ENCODE results near the gene MORN1.

DNA sequence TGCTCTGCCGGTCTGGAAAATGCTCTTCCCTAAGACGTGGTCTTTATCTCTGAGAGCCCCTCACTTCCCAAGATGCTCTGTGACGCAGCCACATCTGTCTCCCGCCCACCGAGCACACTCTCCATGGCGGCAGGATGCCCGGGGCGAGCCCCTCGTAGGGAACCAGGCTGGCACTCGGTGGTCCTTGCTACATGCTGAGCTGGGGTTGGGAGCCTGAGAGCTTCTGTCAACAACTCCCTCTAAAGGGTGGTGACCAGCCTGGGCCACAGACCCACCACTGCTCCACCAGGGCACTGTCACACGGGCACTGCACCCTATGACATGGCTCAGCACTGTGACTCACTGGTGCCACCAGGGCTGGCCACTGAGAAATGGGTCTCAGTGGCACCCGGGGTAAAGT lies 18.4 kb upstream of the MORN1 start:
- TF ChIP-seq TEAD4 (IDR thresholded peaks at IDR 0.05) = no peak
- TF ChIP-seq, protein P1, sequence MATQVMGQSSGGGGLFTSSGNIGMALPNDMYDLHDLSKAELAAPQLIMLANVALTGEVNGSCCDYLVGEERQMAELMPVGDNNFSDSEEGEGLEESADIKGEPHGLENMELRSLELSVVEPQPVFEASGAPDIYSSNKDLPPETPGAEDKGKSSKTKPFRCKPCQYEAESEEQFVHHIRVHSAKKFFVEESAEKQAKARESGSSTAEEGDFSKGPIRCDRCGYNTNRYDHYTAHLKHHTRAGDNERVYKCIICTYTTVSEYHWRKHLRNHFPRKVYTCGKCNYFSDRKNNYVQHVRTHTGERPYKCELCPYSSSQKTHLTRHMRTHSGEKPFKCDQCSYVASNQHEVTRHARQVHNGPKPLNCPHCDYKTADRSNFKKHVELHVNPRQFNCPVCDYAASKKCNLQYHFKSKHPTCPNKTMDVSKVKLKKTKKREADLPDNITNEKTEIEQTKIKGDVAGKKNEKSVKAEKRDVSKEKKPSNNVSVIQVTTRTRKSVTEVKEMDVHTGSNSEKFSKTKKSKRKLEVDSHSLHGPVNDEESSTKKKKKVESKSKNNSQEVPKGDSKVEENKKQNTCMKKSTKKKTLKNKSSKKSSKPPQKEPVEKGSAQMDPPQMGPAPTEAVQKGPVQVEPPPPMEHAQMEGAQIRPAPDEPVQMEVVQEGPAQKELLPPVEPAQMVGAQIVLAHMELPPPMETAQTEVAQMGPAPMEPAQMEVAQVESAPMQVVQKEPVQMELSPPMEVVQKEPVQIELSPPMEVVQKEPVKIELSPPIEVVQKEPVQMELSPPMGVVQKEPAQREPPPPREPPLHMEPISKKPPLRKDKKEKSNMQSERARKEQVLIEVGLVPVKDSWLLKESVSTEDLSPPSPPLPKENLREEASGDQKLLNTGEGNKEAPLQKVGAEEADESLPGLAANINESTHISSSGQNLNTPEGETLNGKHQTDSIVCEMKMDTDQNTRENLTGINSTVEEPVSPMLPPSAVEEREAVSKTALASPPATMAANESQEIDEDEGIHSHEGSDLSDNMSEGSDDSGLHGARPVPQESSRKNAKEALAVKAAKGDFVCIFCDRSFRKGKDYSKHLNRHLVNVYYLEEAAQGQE (IDR thresholded peaks at IDR 0.05; ENCODE audit: low read depth) = no peak
- TF ChIP-seq, protein P2, sequence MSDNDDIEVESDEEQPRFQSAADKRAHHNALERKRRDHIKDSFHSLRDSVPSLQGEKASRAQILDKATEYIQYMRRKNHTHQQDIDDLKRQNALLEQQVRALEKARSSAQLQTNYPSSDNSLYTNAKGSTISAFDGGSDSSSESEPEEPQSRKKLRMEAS (IDR thresholded peaks at IDR 0.05) = no peak
